IMR-90 (cell line): Measurements from ENCODE around the gene MAP10. TPM values are rescaled to one million over a fixed set of nuclear protein-coding genes. Genes with fewer than 3 reads are reported as not detected.

Experiments used
- ATAC-seq: fragments of 200-7000 bp; cut with Tn5 transposase; 2 replicates; pipeline ENCODE4 v1.9.1; 2020; ENCODE audit warnings: low read depth, mild to moderate bottlenecking, moderate library complexity
- BruUV-seq: library from RNA; stranded (reverse); fragments of 400-500 nt; replicated peaks from 2 replicates; lab custom pipeline; 2021; lab: Mats Ljungman, UMichigan
- CTCF ChIA-PET: fragments of 300-600 bp; formaldehyde crosslinking; extraction: SDS; loops from one replicate; lab custom pipeline; 2021; ENCODE audit warnings: antibody characterized with exemption; lab: Yijun Ruan, JAX
- POLR2A ChIA-PET: fragments of 300-600 bp; sonication (Branson Sonifier 250); formaldehyde crosslinking; loops from one replicate; lab custom pipeline; 2022; ENCODE audit warnings: antibody characterized with exemption; ENCODE audit not compliant: unreplicated experiment; lab: Charles Lee
- DNase-seq: peaks from one replicate; pipeline ENCODE4 v3.0.0; 2013
- H2AFZ ChIP-seq: replicated peaks from 2 replicates; pipeline ENCODE3; 2013; ENCODE audit warnings: low read length, mild to moderate bottlenecking; ENCODE audit not compliant: poor library complexity
- H2AK5ac ChIP-seq: 2 replicates; pipeline ENCODE4 v1.6.1; 2013; ENCODE audit warnings: low read depth, low read length, inconsistent platforms
- H2AK9ac ChIP-seq: replicated peaks from 2 replicates; pipeline ENCODE3; 2013; ENCODE audit warnings: mild to moderate bottlenecking, low read depth, low read length, moderate library complexity; ENCODE audit not compliant: poor library complexity
- H2BK120ac ChIP-seq: 2 replicates; pipeline ENCODE4 v1.6.1; 2013; ENCODE audit warnings: low read depth, low read length, inconsistent platforms
- H2BK15ac ChIP-seq: 3 replicates; pipeline ENCODE4 v1.6.1; 2013; ENCODE audit warnings: low read depth, low read length, inconsistent platforms
- H2BK20ac ChIP-seq: 2 replicates; pipeline ENCODE4 v1.6.1; 2013; ENCODE audit warnings: low read depth, mild to moderate bottlenecking, inconsistent platforms, low read length, moderate library complexity
- H2BK5ac ChIP-seq: 2 replicates; pipeline ENCODE4 v1.6.1; 2013; ENCODE audit warnings: mild to moderate bottlenecking, low read depth, low read length, inconsistent platforms; ENCODE audit not compliant: poor library complexity, severe bottlenecking
- H3K14ac ChIP-seq: replicated peaks from 2 replicates; pipeline ENCODE4 v1.6.1; 2013; ENCODE audit warnings: low read depth, low read length, inconsistent platforms
- H3K18ac ChIP-seq: 2 replicates; pipeline ENCODE4 v1.6.1; 2013; ENCODE audit warnings: low read depth, low read length, control low read depth
- H3K23ac ChIP-seq: 2 replicates; pipeline ENCODE4 v1.6.1; 2013; ENCODE audit warnings: low read depth, low read length, inconsistent platforms
- H3K27ac ChIP-seq: 2 replicates; pipeline ENCODE4 v1.5.1; 2013; ENCODE audit warnings: mild to moderate bottlenecking, control low read depth, low read length; ENCODE audit not compliant: insufficient read depth
- H3K27me3 ChIP-seq: 2 replicates; pipeline ENCODE4 v1.6.1; 2013; ENCODE audit warnings: low read length; ENCODE audit not compliant: control insufficient read depth, insufficient read depth
- H3K36me3 ChIP-seq: 2 replicates; pipeline ENCODE4 v1.6.1; 2013; ENCODE audit warnings: low read length, mixed read lengths; ENCODE audit not compliant: control insufficient read depth, insufficient read depth
- H3K4ac ChIP-seq: 2 replicates; pipeline ENCODE4 v1.6.1; 2013; ENCODE audit warnings: low read depth, low read length, inconsistent platforms
- H3K4me1 ChIP-seq: 2 replicates; pipeline ENCODE4 v1.6.1; 2013; ENCODE audit warnings: low read length, mixed read lengths; ENCODE audit not compliant: control insufficient read depth, insufficient read depth
- H3K4me2 ChIP-seq: 2 replicates; pipeline ENCODE4 v1.6.1; 2013; ENCODE audit warnings: low read depth, mild to moderate bottlenecking, control low read depth, low read length, moderate library complexity
- H3K4me3 ChIP-seq: 2 replicates; pipeline ENCODE4 v1.5.1; 2013; ENCODE audit warnings: low read depth, mild to moderate bottlenecking, control low read depth, low read length, moderate library complexity; ENCODE audit not compliant: insufficient read depth
- H3K56ac ChIP-seq: 2 replicates; pipeline ENCODE4 v1.6.1; 2013; ENCODE audit warnings: low read length, inconsistent platforms; ENCODE audit not compliant: insufficient read depth; ENCODE audit errors: extremely low read depth
- H3K79me1 ChIP-seq, 2 experiments: 2 replicates each; pipeline ENCODE4 v1.6.1; 2013; ENCODE audit warnings: low read length in 2 of 2, inconsistent platforms in 1 of 2, low read depth in 1 of 2
- H3K9ac ChIP-seq: 2 replicates; pipeline ENCODE4 v1.6.1; 2013; ENCODE audit warnings: low read depth, low read length, control low read depth
- H3K9me1 ChIP-seq: 2 replicates; pipeline ENCODE4 v1.6.1; 2013; ENCODE audit warnings: low read length, inconsistent platforms; ENCODE audit not compliant: insufficient read depth
- H3K9me3 ChIP-seq: 2 replicates; pipeline ENCODE4 v1.6.1; 2013; ENCODE audit warnings: low read length; ENCODE audit not compliant: control insufficient read depth, insufficient read depth
- H4K20me1 ChIP-seq: 2 replicates; pipeline ENCODE4 v1.6.1; 2013; ENCODE audit warnings: low read length, inconsistent platforms; ENCODE audit not compliant: insufficient read depth
- H4K5ac ChIP-seq: 2 replicates; pipeline ENCODE4 v1.6.1; 2013; ENCODE audit warnings: mild to moderate bottlenecking, low read depth, low read length, control low read depth
- H4K8ac ChIP-seq, 2 experiments: 2 replicates each; pipeline ENCODE4 v1.6.1; 2013; ENCODE audit warnings: low read depth in 2 of 2, low read length in 2 of 2, control low read depth in 1 of 2, inconsistent platforms in 1 of 2
- H4K91ac ChIP-seq: 2 replicates; pipeline ENCODE4 v1.6.1; 2013; ENCODE audit warnings: low read depth, low read length, inconsistent platforms; ENCODE audit not compliant: insufficient read depth
- CEBPB ChIP-seq: IDR thresholded peaks from 2 replicates; pipeline ENCODE4 v1.6.1; 2012; ENCODE audit warnings: low read depth, low read length, improper control_type of control experiment
- CHD1 ChIP-seq: IDR thresholded peaks from 2 replicates; pipeline ENCODE4 v1.6.1; 2012; ENCODE audit warnings: low read depth, low read length, improper control_type of control experiment
- MAZ ChIP-seq: IDR thresholded peaks from 2 replicates; pipeline ENCODE4 v1.6.1; 2012; ENCODE audit warnings: low read depth, mild to moderate bottlenecking, low read length, improper control_type of control experiment, moderate library complexity, borderline replicate concordance
- RAD21 ChIP-seq: IDR thresholded peaks from 2 replicates; pipeline ENCODE4 v1.6.1; 2012; ENCODE audit warnings: low read length, improper control_type of control experiment
- RFX5 ChIP-seq: IDR thresholded peaks from 2 replicates; pipeline ENCODE4 v1.8.0; 2012; ENCODE audit warnings: low read depth, mild to moderate bottlenecking, low read length, moderate library complexity
- WGBS, 2 experiments: methylation state at CpG; one replicate each; pipeline versions ENCODE4 v1.1.5 to v1.1.7; 2013; ENCODE audit warnings: missing lambda C conversion rate in 2 of 2; ENCODE audit not compliant: insufficient read length in 1 of 2; ENCODE audit errors: extremely low coverage in 2 of 2; 5-methylcytosine and 5-hydroxymethylcytosine counted together
- dilution Hi-C: fragments of 300-500 bp; cut with HindIII; formaldehyde crosslinking; loops from one replicate; pipeline ENCODE4 v1.14.3; 2018; ENCODE audit warnings: low sequenced_read_pairs; ENCODE audit not compliant: unreplicated experiment
- in situ Hi-C: fragments of 300-500 bp; cut with MboI; formaldehyde crosslinking; loops from 3 replicates; pipeline ENCODE4 v1.14.3; 2019; ENCODE audit warnings: low sequenced_read_pairs, inconsistent platforms, mixed read lengths
- intact Hi-C: fragments of 100-400 bp; cut with micrococcal nuclease; formaldehyde crosslinking; loops from 2 replicates; pipeline ENCODE4 v1.10.0; 2022
- polyA plus RNA-seq, 3 experiments: library from polyadenylated mRNA; depleted of rRNA; stranded (reverse); fragments of >200 nt; gene quantifications; 2 replicates each; pipeline ENCODE4 v1.2.3, GENCODE V29; 2012; ENCODE audit warnings: low replicate concordance in 1 of 3
- total RNA-seq: library from RNA; depleted of rRNA; stranded (reverse); fragments of >200 nt; gene quantifications from 2 replicates; pipeline ENCODE4 v1.2.3, GENCODE V29; 2012
- TF ChIP-seq, protein P1 (sequence below): conservative IDR thresholded peaks from 2 replicates; pipeline ENCODE4 v1.5.1; 2012; ENCODE audit warnings: mild to moderate bottlenecking, low read depth, low read length, improper control_type of control experiment

MAP10 gene
- total and polyA plus RNA-seq, 2 of the 4 experiments (the other 2 are of a cell fraction) = 1.0 to 1.1 TPM

DNA sequence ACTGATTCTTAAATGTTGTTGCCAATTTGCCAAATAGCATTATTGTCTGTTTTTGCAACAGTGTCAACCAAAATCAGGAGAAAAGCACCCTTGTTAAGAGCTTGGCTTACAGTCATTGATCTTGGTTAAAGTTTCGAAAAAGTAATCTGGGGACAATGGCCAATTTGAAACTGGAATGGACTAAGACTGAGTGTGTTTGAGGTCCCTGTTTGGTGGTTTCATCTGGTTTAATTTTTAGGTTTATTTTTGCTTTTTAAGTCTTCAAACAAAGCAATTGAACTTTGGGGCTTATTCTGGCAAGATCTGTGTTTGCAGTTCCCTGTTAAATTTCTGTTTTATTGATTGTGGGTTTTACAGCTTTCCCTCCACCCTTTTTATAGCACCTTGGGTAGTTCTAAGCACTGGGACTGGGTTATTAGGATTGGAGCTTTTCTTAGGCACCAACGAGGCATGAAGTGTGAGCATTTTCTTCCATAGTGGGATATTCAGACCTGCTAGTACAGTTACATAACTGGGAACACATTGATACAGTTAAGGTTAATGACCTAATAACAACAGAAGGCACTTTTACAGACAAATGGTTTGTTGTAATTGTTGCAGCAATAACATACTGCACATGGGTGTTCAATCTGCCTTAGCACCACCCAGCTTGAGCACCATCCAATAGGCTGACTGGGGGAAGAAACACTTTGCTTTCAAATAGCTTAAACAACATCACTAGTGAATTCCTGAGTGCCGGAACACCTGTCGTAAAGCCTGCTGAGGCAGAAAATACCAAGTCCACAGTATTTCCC is 40.6 kb upstream of the MAP10 start:
- DNase-seq (no peak), ATAC-seq (no peak)
- Histone ChIP-seq H4K5ac (no peak overlapping the region), H3K36me3 (no peaks in the 10 kb centered on the region), H3K14ac (no peak overlapping the region), H3K23ac (no peak overlapping the region), H3K4me1 (peaks cover 2% of the 10 kb centered on the region; the same call in 1 of the 2 replicates), H4K91ac (no peak overlapping the region), H2BK15ac (no peak overlapping the region), H2AFZ (no peak overlapping the region), H2BK20ac (no peak overlapping the region), H3K56ac (no peak overlapping the region), H2AK9ac (no peak overlapping the region), H3K9me3 (no peaks in the 10 kb centered on the region), H3K9me1 (no peaks in the 10 kb centered on the region), H4K20me1 (no peaks in the 10 kb centered on the region), H3K27ac (no peak overlapping the region), H3K18ac (no peak overlapping the region), H4K8ac (no peak overlapping the region), H2AK5ac (no peak overlapping the region), H2BK120ac (no peak overlapping the region), H3K9ac (no peak overlapping the region), H3K4ac (no peak overlapping the region), H3K4me2 (no peak overlapping the region), H3K27me3 (no peaks in the 10 kb centered on the region), H3K79me1 (no peaks in the 10 kb centered on the region), H3K4me3 (no peak overlapping the region), H2BK5ac (no peak overlapping the region)
- no TSS peak for BruUV-seq
- POLR2A ChIA-PET = no interaction called here
- CTCF ChIA-PET = no interaction called here
- dilution Hi-C loops = no loop called here
- in situ Hi-C loops = no loop called here
- TF ChIP-seq RAD21 (no peak), RFX5 (no peak), CHD1 (no peak), CEBPB (no peak), MAZ (no peak)
- TF ChIP-seq, protein P1, sequence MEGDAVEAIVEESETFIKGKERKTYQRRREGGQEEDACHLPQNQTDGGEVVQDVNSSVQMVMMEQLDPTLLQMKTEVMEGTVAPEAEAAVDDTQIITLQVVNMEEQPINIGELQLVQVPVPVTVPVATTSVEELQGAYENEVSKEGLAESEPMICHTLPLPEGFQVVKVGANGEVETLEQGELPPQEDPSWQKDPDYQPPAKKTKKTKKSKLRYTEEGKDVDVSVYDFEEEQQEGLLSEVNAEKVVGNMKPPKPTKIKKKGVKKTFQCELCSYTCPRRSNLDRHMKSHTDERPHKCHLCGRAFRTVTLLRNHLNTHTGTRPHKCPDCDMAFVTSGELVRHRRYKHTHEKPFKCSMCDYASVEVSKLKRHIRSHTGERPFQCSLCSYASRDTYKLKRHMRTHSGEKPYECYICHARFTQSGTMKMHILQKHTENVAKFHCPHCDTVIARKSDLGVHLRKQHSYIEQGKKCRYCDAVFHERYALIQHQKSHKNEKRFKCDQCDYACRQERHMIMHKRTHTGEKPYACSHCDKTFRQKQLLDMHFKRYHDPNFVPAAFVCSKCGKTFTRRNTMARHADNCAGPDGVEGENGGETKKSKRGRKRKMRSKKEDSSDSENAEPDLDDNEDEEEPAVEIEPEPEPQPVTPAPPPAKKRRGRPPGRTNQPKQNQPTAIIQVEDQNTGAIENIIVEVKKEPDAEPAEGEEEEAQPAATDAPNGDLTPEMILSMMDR = no peak
- intact Hi-C loops = no loop called here
- no CpG with 5 or more reads among the region's 4 CpGs for WGBS, 2 experiments
